ENCODE results near the gene PNMA6E. TPM values are rescaled to one million over a fixed set of nuclear protein-coding genes. Genes with fewer than 3 reads are reported as not detected.

The PNMA6E gene
- total and polyA plus RNA-seq, 9 of the 15 experiments (the other 6 are each of a cell fraction or from before 2014, with no cell fraction given) = 0.03 TPM; not detected in 8

GRCh38 chrX:153400146-153401132, 711 bp downstream of the PNMA6E start (continued):
- TF ChIP-seq ZNF318 (IDR thresholded peaks at IDR 0.05; ENCODE audit: borderline replicate concordance in 1 of 2, low read depth in 1 of 2) = no peak
- no peak for TF ChIP-seq ZBTB5 (IDR thresholded peaks at IDR 0.05)
- no peak for TF ChIP-seq ZC3H11A (IDR thresholded peaks at IDR 0.05; ENCODE audit: low read depth, low read length)
- no peak for TF ChIP-seq ZNF696 (CRISPR knock-in tag; conservative IDR thresholded peaks at IDR 0.05)
- no peak for TF ChIP-seq ARNT (IDR thresholded peaks at IDR 0.05)
- TF ChIP-seq KLF6 (CRISPR knock-in tag; IDR thresholded peaks at IDR 0.05; ENCODE audit: borderline replicate concordance) = no peak
- no peak for TF ChIP-seq ZHX1 (conservative IDR thresholded peaks at IDR 0.05; ENCODE audit: low read length)
- no peak for TF ChIP-seq ZNF263 (CRISPR knock-in tag; IDR thresholded peaks at IDR 0.05; ENCODE audit: borderline replicate concordance)
- no peak for TF ChIP-seq FOXK2 (conservative IDR thresholded peaks at IDR 0.05 in 1 of 2, IDR thresholded peaks at IDR 0.05 in 1 of 2; ENCODE audit: low read depth in 2 of 2)
- TF ChIP-seq XRCC4 (IDR thresholded peaks at IDR 0.05; ENCODE audit: extremely low read depth, insufficient read depth, insufficient read length) = no peak
- TF ChIP-seq TSC22D4 (tag; IDR thresholded peaks at IDR 0.05) = no peak
- TF ChIP-seq IRF2 (CRISPR knock-in tag; IDR thresholded peaks at IDR 0.05) = no peak
- no peak for TF ChIP-seq CBX5 (IDR thresholded peaks at IDR 0.05; ENCODE audit: borderline replicate concordance, low read depth)

Data from K562 (cell line).